IMR-90 (cell line): Measurements from ENCODE around the gene ZNHIT1.

Source experiments
- NFE2L2 ChIP-seq: fragments of 150-350 bp; IDR thresholded peaks from 2 replicates; pipeline ENCODE4 v1.6.1; 2016; ENCODE audit warnings: low read depth, mild to moderate bottlenecking, low read length
- POLR2A ChIP-seq: IDR thresholded peaks from 2 replicates; pipeline ENCODE4 v1.6.1; 2012; ENCODE audit warnings: mild to moderate bottlenecking, low read depth, low read length
- RCOR1 ChIP-seq: IDR thresholded peaks from 2 replicates; pipeline ENCODE4 v1.6.1; 2012; ENCODE audit warnings: mild to moderate bottlenecking, low read length, improper control_type of control experiment; ENCODE audit not compliant: insufficient replicate concordance
- TF ChIP-seq, protein P1 (sequence below): conservative IDR thresholded peaks from 2 replicates; pipeline ENCODE4 v1.5.1; 2012; ENCODE audit warnings: mild to moderate bottlenecking, low read depth, low read length, improper control_type of control experiment

- TF ChIP-seq POLR2A (no peak), NFE2L2 (no peak), RCOR1 (no peak)
- TF ChIP-seq, protein P1, sequence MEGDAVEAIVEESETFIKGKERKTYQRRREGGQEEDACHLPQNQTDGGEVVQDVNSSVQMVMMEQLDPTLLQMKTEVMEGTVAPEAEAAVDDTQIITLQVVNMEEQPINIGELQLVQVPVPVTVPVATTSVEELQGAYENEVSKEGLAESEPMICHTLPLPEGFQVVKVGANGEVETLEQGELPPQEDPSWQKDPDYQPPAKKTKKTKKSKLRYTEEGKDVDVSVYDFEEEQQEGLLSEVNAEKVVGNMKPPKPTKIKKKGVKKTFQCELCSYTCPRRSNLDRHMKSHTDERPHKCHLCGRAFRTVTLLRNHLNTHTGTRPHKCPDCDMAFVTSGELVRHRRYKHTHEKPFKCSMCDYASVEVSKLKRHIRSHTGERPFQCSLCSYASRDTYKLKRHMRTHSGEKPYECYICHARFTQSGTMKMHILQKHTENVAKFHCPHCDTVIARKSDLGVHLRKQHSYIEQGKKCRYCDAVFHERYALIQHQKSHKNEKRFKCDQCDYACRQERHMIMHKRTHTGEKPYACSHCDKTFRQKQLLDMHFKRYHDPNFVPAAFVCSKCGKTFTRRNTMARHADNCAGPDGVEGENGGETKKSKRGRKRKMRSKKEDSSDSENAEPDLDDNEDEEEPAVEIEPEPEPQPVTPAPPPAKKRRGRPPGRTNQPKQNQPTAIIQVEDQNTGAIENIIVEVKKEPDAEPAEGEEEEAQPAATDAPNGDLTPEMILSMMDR = no peak
These were observed 8.8 kb downstream of the ZNHIT1 start for GRCh38 chr7:101226721-101227120.
